IMR-90 (cell line): ENCODE results near the gene ZNF185.

ENCODE experiments used
- CHD1 ChIP-seq: IDR thresholded peaks from 2 replicates; pipeline ENCODE4 v1.6.1; 2012; ENCODE audit warnings: low read depth, low read length, improper control_type of control experiment
- POLR2A ChIP-seq: IDR thresholded peaks from 2 replicates; pipeline ENCODE4 v1.6.1; 2012; ENCODE audit warnings: mild to moderate bottlenecking, low read depth, low read length
- TF ChIP-seq, protein P1 (sequence below): conservative IDR thresholded peaks from 2 replicates; pipeline ENCODE4 v1.5.1; 2012; ENCODE audit warnings: mild to moderate bottlenecking, low read depth, low read length, improper control_type of control experiment

DNA sequence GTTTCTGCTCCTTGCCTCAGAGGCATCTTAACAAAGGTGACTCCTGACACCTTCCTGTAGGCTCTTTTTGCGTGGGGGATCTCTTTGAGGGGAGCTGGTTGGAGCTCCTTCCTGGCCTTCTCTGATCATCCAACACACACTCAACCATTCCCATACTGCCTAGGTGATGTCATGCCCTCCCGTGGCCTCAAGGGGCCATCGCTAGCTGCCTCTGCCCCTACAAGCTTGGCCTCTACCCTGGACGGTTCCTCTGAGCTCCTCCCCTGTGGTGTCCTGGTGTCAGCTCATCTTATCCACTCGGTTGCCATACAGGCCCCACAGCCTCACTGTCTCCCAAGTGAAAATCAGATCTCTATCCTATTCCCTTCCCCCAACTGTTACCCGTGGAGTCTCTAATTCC is 13.7 kb upstream of the ZNF185 start:
- TF ChIP-seq, protein P1, sequence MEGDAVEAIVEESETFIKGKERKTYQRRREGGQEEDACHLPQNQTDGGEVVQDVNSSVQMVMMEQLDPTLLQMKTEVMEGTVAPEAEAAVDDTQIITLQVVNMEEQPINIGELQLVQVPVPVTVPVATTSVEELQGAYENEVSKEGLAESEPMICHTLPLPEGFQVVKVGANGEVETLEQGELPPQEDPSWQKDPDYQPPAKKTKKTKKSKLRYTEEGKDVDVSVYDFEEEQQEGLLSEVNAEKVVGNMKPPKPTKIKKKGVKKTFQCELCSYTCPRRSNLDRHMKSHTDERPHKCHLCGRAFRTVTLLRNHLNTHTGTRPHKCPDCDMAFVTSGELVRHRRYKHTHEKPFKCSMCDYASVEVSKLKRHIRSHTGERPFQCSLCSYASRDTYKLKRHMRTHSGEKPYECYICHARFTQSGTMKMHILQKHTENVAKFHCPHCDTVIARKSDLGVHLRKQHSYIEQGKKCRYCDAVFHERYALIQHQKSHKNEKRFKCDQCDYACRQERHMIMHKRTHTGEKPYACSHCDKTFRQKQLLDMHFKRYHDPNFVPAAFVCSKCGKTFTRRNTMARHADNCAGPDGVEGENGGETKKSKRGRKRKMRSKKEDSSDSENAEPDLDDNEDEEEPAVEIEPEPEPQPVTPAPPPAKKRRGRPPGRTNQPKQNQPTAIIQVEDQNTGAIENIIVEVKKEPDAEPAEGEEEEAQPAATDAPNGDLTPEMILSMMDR, result no peak
- TF ChIP-seq CHD1 (no peak), POLR2A (no peak)
